Measurements from ENCODE around the gene RIT2.
"Not testable (repeated sequence)": the region's sequence is repeated elsewhere in the genome, so short reads cannot be mapped to it uniquely, and the experiment has no call there.

The RIT2 gene

DNA sequence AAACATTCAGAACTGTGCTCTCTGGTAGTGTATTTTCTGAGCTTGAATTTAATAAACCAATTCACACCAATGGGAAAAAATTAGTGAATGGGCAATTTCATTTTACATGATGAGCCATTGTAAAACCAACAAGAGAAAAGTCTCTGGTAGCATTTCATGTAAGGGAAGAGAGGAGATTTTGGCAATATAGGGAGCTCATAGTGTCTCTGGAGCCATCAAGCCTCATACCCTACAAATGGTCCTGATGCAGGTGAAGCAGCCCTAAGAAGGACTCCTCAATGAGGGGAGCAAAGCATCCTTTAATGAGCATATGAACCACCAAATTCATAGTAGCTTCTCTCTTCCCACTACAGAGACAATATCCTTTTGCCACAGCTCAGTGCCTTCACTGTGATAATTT is 373.0 kb downstream of the RIT2 start:
- 0 out of 2 replicates have a peak, but pooled peaks cover 3% of the 10 kb centered on the region for H3K36me3 ChIP-seq (ENCODE audit: control insufficient read depth, insufficient read depth, low read length)
- peaks cover 62% of the 10 kb centered on the region for H3K4me1 ChIP-seq (ENCODE audit: control insufficient read depth, insufficient read depth, low read length)
- peak overlapping the region; percentile 97 for H3K27ac ChIP-seq (ENCODE audit: low read depth, low read length)
- peaks cover 1% of the 10 kb centered on the region; the same call in 1 of the 2 replicates for H3K9me3 ChIP-seq (ENCODE audit: control insufficient read depth, insufficient read depth, low read depth, low read length)
- H3K27me3 ChIP-seq (ENCODE audit: control insufficient read depth, insufficient read depth, low read length), result no peaks in the 10 kb centered on the region
- H3K9ac ChIP-seq (ENCODE audit: low read length), result peak overlapping the region; percentile 95
- peak overlapping the region; percentile 43; the same call in 1 of the 2 replicates for H3K4me3 ChIP-seq (ENCODE audit: low read depth, low read length)

- peak overlapping the region; percentile 97 for H3K27ac ChIP-seq (ENCODE audit: low read depth, low read length)
Measured at GRCh38 chr18:42741805-42742347, 373.6 kb downstream of the RIT2 start.

GRCh38 chr18:42741299-42741698 is 374.2 kb downstream of the RIT2 start:
- not testable (repeated sequence) for H3K36me3 ChIP-seq (ENCODE audit: control insufficient read depth, insufficient read depth, low read length); H3K27me3 ChIP-seq (ENCODE audit: control insufficient read depth, insufficient read depth, low read length); H3K4me3 ChIP-seq (ENCODE audit: low read depth, low read length); H3K9me3 ChIP-seq (ENCODE audit: control insufficient read depth, insufficient read depth, low read depth, low read length)
- H3K27ac ChIP-seq (ENCODE audit: low read depth, low read length), result peak overlapping the region; percentile 77
- H3K4me1 ChIP-seq (ENCODE audit: control insufficient read depth, insufficient read depth, low read length), result peaks cover 56% of the 10 kb centered on the region
- peak overlapping the region; percentile 85 for H3K9ac ChIP-seq (ENCODE audit: low read length)

More at GRCh38 chr18:42741805-42742347, 373.6 kb downstream of the RIT2 start:
- H3K27me3 ChIP-seq (ENCODE audit: control insufficient read depth, insufficient read depth, low read length); H3K9me3 ChIP-seq (ENCODE audit: control insufficient read depth, insufficient read depth, low read depth, low read length); H3K36me3 ChIP-seq (ENCODE audit: control insufficient read depth, insufficient read depth, low read length): not testable (repeated sequence)
- H3K4me1 ChIP-seq (ENCODE audit: control insufficient read depth, insufficient read depth, low read length), result peaks cover 61% of the 10 kb centered on the region
- peak overlapping the region; percentile 95 for H3K9ac ChIP-seq (ENCODE audit: low read length)
- H3K4me3 ChIP-seq (ENCODE audit: low read depth, low read length), result peak overlapping the region; percentile 43; the same call in 1 of the 2 replicates

GRCh38 chr18:42736074-42736473 is 379.4 kb downstream of the RIT2 start:
- Histone ChIP-seq H3K4me1 (ENCODE audit: control insufficient read depth, insufficient read depth, low read length) (peaks cover 12% of the 10 kb centered on the region), H3K9ac (ENCODE audit: low read length) (peak overlapping the region; percentile 85), H3K27me3 (ENCODE audit: control insufficient read depth, insufficient read depth, low read length) (no peaks in the 10 kb centered on the region), H3K27ac (ENCODE audit: low read depth, low read length) (peak overlapping the region; percentile 65; the same call in 1 of the 2 replicates), H3K4me3 (ENCODE audit: low read depth, low read length) (peak overlapping the region; percentile 34; the same call in 1 of the 2 replicates), H3K9me3 (ENCODE audit: control insufficient read depth, insufficient read depth, low read depth, low read length) (peaks cover 9% of the 10 kb centered on the region; the same call in 1 of the 2 replicates), H3K36me3 (ENCODE audit: control insufficient read depth, insufficient read depth, low read length) (peaks cover 22% of the 10 kb centered on the region)

- no peak overlapping the region; the same call in 1 of the 2 replicates for H3K4me3 ChIP-seq (ENCODE audit: low read depth, low read length)
Measured at GRCh38 chr18:42734520-42734919, 381.0 kb downstream of the RIT2 start.

GRCh38 chr18:42730272-42730671 is 385.2 kb downstream of the RIT2 start:
- Histone ChIP-seq H3K27me3 (ENCODE audit: control insufficient read depth, insufficient read depth, low read length) (no peaks in the 10 kb centered on the region), H3K4me1 (ENCODE audit: control insufficient read depth, insufficient read depth, low read length) (peaks cover 3% of the 10 kb centered on the region; the same call in 1 of the 2 replicates), H3K36me3 (ENCODE audit: control insufficient read depth, insufficient read depth, low read length) (peaks cover 12% of the 10 kb centered on the region; the same call in 1 of the 2 replicates), H3K9ac (ENCODE audit: low read length) (no peak overlapping the region), H3K9me3 (ENCODE audit: control insufficient read depth, insufficient read depth, low read depth, low read length) (peaks cover 14% of the 10 kb centered on the region), H3K27ac (ENCODE audit: low read depth, low read length) (no peak overlapping the region), H3K4me3 (ENCODE audit: low read depth, low read length) (no peak overlapping the region)

More at GRCh38 chr18:42734520-42734919, 381.0 kb downstream of the RIT2 start:
- Histone ChIP-seq H3K27me3 (ENCODE audit: control insufficient read depth, insufficient read depth, low read length) (no peaks in the 10 kb centered on the region), H3K36me3 (ENCODE audit: control insufficient read depth, insufficient read depth, low read length) (peaks cover 20% of the 10 kb centered on the region), H3K4me1 (ENCODE audit: control insufficient read depth, insufficient read depth, low read length) (peaks cover 3% of the 10 kb centered on the region; the same call in 1 of the 2 replicates), H3K9me3 (ENCODE audit: control insufficient read depth, insufficient read depth, low read depth, low read length) (peaks cover 9% of the 10 kb centered on the region; the same call in 1 of the 2 replicates), H3K27ac (ENCODE audit: low read depth, low read length) (no peak overlapping the region), H3K9ac (ENCODE audit: low read length) (no peak overlapping the region)

GRCh38 chr18:42719221-42719620 is 396.3 kb downstream of the RIT2 start:
- no peak overlapping the region for H3K9ac ChIP-seq (ENCODE audit: low read length)
- no peaks in the 10 kb centered on the region for H3K27me3 ChIP-seq (ENCODE audit: control insufficient read depth, insufficient read depth, low read length)
- H3K36me3 ChIP-seq (ENCODE audit: control insufficient read depth, insufficient read depth, low read length), result no peaks in the 10 kb centered on the region
- no peaks in the 10 kb centered on the region for H3K4me1 ChIP-seq (ENCODE audit: control insufficient read depth, insufficient read depth, low read length)
- H3K4me3 ChIP-seq (ENCODE audit: low read depth, low read length), result no peak overlapping the region
- H3K27ac ChIP-seq (ENCODE audit: low read depth, low read length), result no peak overlapping the region
- H3K9me3 ChIP-seq (ENCODE audit: control insufficient read depth, insufficient read depth, low read depth, low read length), result peaks cover 6% of the 10 kb centered on the region; the same call in 1 of the 2 replicates

- 0 out of 2 replicates have a peak, but pooled peaks cover 3% of the 10 kb centered on the region for H3K4me1 ChIP-seq (ENCODE audit: control insufficient read depth, insufficient read depth, low read length)
- H3K27ac ChIP-seq (ENCODE audit: low read depth, low read length), result no peak overlapping the region
- H3K9me3 ChIP-seq (ENCODE audit: control insufficient read depth, insufficient read depth, low read depth, low read length), result 0 out of 2 replicates have a peak, but pooled peaks cover 2% of the 10 kb centered on the region
- no peaks in the 10 kb centered on the region for H3K27me3 ChIP-seq (ENCODE audit: control insufficient read depth, insufficient read depth, low read length)
- no peak overlapping the region for H3K9ac ChIP-seq (ENCODE audit: low read length)
- no peaks in the 10 kb centered on the region; the same call in 1 of the 2 replicates for H3K36me3 ChIP-seq (ENCODE audit: control insufficient read depth, insufficient read depth, low read length)
- no peak overlapping the region for H3K4me3 ChIP-seq (ENCODE audit: low read depth, low read length)
Measured at GRCh38 chr18:42712065-42712464, 403.4 kb downstream of the RIT2 start.

DNA sequence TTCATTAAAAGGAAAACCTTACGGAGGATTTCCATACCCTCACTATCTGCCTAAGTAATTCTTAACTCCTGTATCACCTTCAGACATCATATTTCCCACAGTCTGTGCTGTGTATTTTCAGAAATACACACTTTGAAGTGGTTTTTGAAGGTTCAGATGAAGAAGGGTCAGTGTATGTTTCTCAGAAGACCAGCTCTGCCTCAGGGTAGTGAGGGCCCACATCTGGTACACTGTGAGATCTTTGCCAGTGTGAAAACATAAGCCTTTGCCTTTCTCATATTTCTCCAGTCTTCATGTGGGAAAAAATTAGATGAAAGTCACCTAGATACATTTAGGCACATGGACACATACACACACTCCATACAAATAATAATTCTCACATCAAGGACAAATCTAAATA is 408.4 kb downstream of the RIT2 start:
- H3K4me1 ChIP-seq (ENCODE audit: control insufficient read depth, insufficient read depth, low read length), result 0 out of 2 replicates have a peak, but pooled peaks cover 7% of the 10 kb centered on the region
- H3K27ac ChIP-seq (ENCODE audit: low read depth, low read length), result no peak overlapping the region
- no peak overlapping the region for H3K4me3 ChIP-seq (ENCODE audit: low read depth, low read length)
- no peaks in the 10 kb centered on the region; the same call in 1 of the 2 replicates for H3K36me3 ChIP-seq (ENCODE audit: control insufficient read depth, insufficient read depth, low read length)
- H3K9ac ChIP-seq (ENCODE audit: low read length), result no peak overlapping the region
- H3K27me3 ChIP-seq (ENCODE audit: control insufficient read depth, insufficient read depth, low read length), result no peaks in the 10 kb centered on the region
- no peaks in the 10 kb centered on the region for H3K9me3 ChIP-seq (ENCODE audit: control insufficient read depth, insufficient read depth, low read depth, low read length)

- Histone ChIP-seq H3K27ac (ENCODE audit: low read depth, low read length) (no peak overlapping the region), H3K4me1 (ENCODE audit: control insufficient read depth, insufficient read depth, low read length) (0 out of 2 replicates have a peak, but pooled peaks cover 7% of the 10 kb centered on the region), H3K9me3 (ENCODE audit: control insufficient read depth, insufficient read depth, low read depth, low read length) (no peaks in the 10 kb centered on the region), H3K4me3 (ENCODE audit: low read depth, low read length) (no peak overlapping the region), H3K36me3 (ENCODE audit: control insufficient read depth, insufficient read depth, low read length) (no peaks in the 10 kb centered on the region; the same call in 1 of the 2 replicates), H3K9ac (ENCODE audit: low read length) (no peak overlapping the region), H3K27me3 (ENCODE audit: control insufficient read depth, insufficient read depth, low read length) (no peaks in the 10 kb centered on the region)
Measured at GRCh38 chr18:42706618-42707017, 408.9 kb downstream of the RIT2 start.

GRCh38 chr18:42706029-42706608 is 409.4 kb downstream of the RIT2 start:
- H3K9ac ChIP-seq (ENCODE audit: low read length), result no peak overlapping the region
- no peak overlapping the region for H3K4me3 ChIP-seq (ENCODE audit: low read depth, low read length)
- no peaks in the 10 kb centered on the region for H3K9me3 ChIP-seq (ENCODE audit: control insufficient read depth, insufficient read depth, low read depth, low read length)

More at GRCh38 chr18:42706029-42706608, 409.4 kb downstream of the RIT2 start:
- no peaks in the 10 kb centered on the region for H3K27me3 ChIP-seq (ENCODE audit: control insufficient read depth, insufficient read depth, low read length)
- H3K27ac ChIP-seq (ENCODE audit: low read depth, low read length), result no peak overlapping the region
- no peaks in the 10 kb centered on the region; the same call in 1 of the 2 replicates for H3K36me3 ChIP-seq (ENCODE audit: control insufficient read depth, insufficient read depth, low read length)
- H3K4me1 ChIP-seq (ENCODE audit: control insufficient read depth, insufficient read depth, low read length), result 0 out of 2 replicates have a peak, but pooled peaks cover 7% of the 10 kb centered on the region

All from HUES6 (cell line).